ENCODE measurements around the gene CELSR1.

Gene CELSR1

GRCh38 chr22:46450931-46451561, 86.4 kb downstream of the CELSR1 start:
- no peak for DNase-seq (ENCODE audit: low read depth)
- TF ChIP-seq CTCF (conservative IDR thresholded peaks at IDR 0.05; ENCODE audit: control insufficient read depth, insufficient read depth, low read depth, low read length), result no peak
- no peak overlapping the region for H3K4me3 ChIP-seq (ENCODE audit: control insufficient read depth, low read depth, low read length)

- TF ChIP-seq CTCF (conservative IDR thresholded peaks at IDR 0.05; ENCODE audit: control insufficient read depth, insufficient read depth, low read depth, low read length), result no peak
- H3K4me3 ChIP-seq (ENCODE audit: control insufficient read depth, low read depth, low read length), result no peak overlapping the region
- DNase-seq (ENCODE audit: low read depth), result no peak
Measured at GRCh38 chr22:46449974-46450745, 87.3 kb downstream of the CELSR1 start.

GRCh38 chr22:46449116-46449691, 88.2 kb downstream of the CELSR1 start:
- DNase-seq (ENCODE audit: low read depth), result no peak
- no peak overlapping the region for H3K4me3 ChIP-seq (ENCODE audit: control insufficient read depth, low read depth, low read length)
- no peak for TF ChIP-seq CTCF (conservative IDR thresholded peaks at IDR 0.05; ENCODE audit: control insufficient read depth, insufficient read depth, low read depth, low read length)

GRCh38 chr22:46448333-46448732, 89.1 kb downstream of the CELSR1 start:
- H3K4me3 ChIP-seq (ENCODE audit: control insufficient read depth, low read depth, low read length), result no peak overlapping the region
- no peak for DNase-seq (ENCODE audit: low read depth)
- TF ChIP-seq CTCF (conservative IDR thresholded peaks at IDR 0.05; ENCODE audit: control insufficient read depth, insufficient read depth, low read depth, low read length), result no peak

GRCh38 chr22:46447906-46448305, 89.5 kb downstream of the CELSR1 start:
- no peak overlapping the region for H3K4me3 ChIP-seq (ENCODE audit: control insufficient read depth, low read depth, low read length)
- DNase-seq (ENCODE audit: low read depth), result no peak
- no peak for TF ChIP-seq CTCF (conservative IDR thresholded peaks at IDR 0.05; ENCODE audit: control insufficient read depth, insufficient read depth, low read depth, low read length)

GRCh38 chr22:46446799-46447198, 90.6 kb downstream of the CELSR1 start:
- DNase-seq (ENCODE audit: low read depth), result peak; percentile 17
- H3K4me3 ChIP-seq (ENCODE audit: control insufficient read depth, low read depth, low read length), result no peak overlapping the region
- TF ChIP-seq CTCF (conservative IDR thresholded peaks at IDR 0.05; ENCODE audit: control insufficient read depth, insufficient read depth, low read depth, low read length), result no peak
